Measurements from ENCODE around the gene MT1H.
A peak's percentile ranks its signal among the peaks of the same experiment; 100 is the strongest.

The MT1H gene

DNA sequence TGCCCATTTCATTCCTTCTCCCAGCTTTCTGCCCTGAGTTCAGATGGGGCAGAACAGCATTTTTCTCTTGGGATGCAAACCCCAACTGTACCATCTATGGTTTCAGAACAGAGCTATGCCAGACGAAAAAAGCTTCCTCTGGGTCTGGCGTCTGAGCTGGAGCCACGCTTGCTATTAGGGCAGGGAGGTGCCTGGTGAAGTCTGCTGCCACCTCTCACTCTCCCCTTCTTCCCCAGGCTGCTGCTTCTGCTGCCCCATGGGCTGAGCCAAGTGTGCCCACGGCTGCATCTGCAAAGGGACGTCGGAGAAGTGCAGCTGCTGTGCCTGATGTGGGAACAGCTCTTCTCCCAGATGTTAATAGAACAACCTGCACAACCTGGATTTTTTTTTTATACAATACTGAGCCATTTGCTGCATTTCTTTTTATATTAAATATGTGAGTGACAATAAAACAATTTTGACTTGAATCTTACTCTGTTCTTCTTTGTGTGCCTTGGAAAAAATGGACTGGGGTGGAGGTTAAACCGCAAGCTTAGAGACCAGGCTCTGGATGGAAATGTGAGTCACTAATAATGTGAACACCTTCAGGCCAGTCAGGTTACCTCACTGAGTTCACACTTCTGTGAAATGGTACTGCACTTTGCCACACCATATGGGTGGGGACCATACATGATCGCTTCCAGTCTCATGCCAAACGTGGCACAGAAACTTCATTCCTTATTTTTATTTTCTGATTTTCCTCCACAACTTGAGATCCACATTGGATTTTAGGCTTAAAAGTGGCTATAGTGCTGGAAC lies 32.8 kb upstream of the MT1H start:
- no peak for DNase-seq (ENCODE audit: low read depth, low spot score)

GRCh38 chr16:56637814-56638750 lies 31.5 kb upstream of the MT1H start, which contains the start of gene MT1A:
Gene MT1A, plus strand, starts transcription at chr16:56638666. Its CDS starts 73 bp downstream, at chr16:56638739.
- peak; percentile 62 for DNase-seq (ENCODE audit: low read depth, low spot score)

DNA sequence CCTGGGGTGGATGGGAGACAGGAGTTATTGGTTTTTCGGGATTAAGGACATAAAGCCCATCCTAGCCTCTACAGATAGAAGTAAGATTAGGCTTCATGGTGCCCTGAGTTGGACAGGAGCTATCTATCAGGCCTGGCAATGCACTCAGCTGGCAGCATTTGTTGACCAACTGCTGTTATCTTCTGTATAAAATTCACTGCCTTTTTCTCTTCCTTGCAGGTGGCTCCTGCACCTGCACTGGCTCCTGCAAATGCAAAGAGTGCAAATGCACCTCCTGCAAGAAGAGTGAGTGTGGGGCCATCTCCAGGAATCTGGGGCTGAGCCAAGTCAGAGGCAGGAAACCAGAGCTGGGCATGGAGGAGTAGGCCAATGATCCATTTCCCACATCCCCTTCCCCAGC lies 30.6 kb upstream of the MT1H start:
- DNase-seq (ENCODE audit: low read depth, low spot score) = no peak

- DNase-seq (ENCODE audit: low read depth, low spot score) = no peak
These were observed 29.5 kb upstream of the MT1H start for GRCh38 chr16:56640076-56640475.

GRCh38 chr16:56641166-56641565 lies 28.4 kb upstream of the MT1H start:
- DNase-seq (ENCODE audit: low read depth, low spot score) = no peak

DNA sequence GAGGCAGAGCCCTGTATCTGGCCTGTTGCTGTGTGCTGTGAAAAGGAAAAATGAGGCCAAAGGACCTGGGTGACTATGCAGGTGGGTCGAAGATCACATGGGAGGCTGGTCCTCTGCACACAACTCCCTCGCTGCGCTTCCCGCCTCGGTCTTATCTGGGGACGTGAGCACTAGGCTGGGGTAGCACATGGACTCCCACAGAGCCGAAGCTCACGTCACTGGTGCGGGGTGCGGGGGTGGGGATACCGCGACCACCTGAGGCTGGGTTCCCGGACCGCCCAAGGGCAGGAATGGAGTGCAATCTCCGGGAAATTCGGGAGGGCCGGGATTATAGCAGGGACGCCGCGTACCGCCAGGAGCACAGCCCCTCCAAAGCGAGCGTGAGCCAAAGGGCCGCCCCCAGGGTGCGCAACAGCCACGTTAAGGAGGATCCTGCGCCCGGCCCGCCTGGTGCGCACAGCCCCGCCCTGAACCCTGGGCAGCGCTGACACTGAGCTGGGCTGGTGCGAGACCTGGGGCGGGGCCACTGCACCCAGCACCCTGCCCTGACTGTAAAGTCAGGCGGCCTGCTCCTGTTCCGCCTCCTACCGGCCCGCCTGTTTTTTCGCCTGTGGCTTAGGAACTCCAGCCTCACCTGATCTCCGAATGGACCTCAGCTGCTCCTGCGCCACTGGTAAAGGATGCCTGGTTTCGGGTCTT lies 26.4 kb upstream of the MT1H start:
- peak; percentile 40 for DNase-seq (ENCODE audit: low read depth, low spot score)

DNA sequence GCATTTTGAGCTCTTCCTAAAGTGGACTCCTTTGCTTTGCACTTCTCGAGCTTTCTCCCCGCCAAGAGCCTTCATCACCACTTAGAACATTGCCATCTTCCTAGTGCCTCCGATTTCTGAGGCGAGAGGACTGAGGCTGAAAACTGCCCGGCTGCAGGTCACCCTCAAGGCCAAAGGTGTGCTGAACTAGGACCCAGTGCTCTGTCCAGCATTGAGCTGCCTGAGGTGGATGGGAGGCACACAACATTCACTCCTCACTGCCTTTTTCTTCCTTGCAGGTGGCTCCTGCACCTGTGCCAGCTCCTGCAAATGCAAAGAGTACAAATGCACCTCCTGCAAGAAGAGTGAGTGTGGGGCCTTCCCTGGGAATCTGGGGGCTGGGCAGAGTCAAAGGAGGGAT lies 25.8 kb upstream of the MT1H start:
- DNase-seq (ENCODE audit: low read depth, low spot score) = no peak

- no peak for DNase-seq (ENCODE audit: low read depth, low spot score)
These were observed 24.3 kb upstream of the MT1H start for GRCh38 chr16:56645311-56645710.

GRCh38 chr16:56645838-56646237 lies 23.8 kb upstream of the MT1H start:
- no peak for DNase-seq (ENCODE audit: low read depth, low spot score)

DNA sequence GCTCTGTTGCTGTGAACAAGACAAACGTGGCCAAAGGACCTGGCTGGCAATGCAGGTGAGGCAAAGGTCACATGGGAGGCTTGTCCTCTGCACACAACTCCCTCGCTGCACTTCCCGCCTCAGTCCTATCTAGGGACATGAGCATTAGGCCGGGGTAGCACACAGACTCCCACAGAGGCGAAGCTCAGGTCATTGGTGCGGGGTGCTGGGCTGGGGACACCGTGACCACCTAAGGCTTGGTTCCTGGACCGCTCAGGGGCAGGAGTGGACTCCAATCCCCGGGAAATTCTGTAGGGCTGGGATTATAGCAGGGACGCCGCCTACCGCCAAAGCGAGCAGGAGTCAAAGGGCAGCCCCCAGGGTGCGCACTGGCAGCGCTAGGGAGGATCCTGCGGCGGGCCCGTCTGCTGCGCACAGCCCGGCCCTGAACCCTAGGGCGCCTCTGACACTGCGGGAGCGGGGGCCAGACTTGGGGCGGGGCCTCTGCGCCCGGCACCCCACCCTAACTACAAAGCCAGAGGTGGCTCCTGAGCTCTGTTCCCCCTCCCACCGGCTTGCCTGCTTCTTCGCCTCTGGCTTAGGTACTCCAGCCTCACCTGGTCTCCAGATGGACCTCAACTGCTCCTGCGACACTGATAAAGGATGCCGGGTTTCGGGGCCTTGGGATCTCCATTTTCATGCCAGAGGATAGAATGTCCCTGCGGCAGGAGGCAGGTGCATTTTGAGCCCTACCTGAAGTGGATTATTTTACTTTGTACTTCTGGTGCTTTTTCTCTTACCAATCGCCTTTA lies 21.8 kb upstream of the MT1H start:
- DNase-seq (ENCODE audit: low read depth, low spot score) = no peak

GRCh38 chr16:56649271-56649670 lies 20.3 kb upstream of the MT1H start:
- no peak for DNase-seq (ENCODE audit: low read depth, low spot score)

DNA sequence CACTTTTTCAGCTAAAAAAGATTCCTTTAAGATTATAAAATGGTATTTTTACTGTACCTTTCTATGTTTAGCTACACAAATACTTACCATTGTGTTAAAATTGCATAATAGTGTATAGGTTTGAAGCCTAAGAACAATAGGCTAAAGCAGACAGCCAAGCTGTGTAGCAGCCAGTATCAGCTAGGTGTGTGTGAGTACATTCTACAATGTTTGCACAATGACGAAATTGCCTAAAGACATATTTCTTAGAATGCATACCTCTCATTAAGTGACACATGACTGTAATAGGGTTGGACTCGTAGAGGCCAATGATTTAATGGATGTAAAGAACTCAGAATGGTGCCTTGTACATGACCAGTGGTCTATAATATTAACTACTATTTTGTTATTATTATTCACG lies 19.8 kb upstream of the MT1H start:
- no peak for DNase-seq (ENCODE audit: low read depth, low spot score)

DNA sequence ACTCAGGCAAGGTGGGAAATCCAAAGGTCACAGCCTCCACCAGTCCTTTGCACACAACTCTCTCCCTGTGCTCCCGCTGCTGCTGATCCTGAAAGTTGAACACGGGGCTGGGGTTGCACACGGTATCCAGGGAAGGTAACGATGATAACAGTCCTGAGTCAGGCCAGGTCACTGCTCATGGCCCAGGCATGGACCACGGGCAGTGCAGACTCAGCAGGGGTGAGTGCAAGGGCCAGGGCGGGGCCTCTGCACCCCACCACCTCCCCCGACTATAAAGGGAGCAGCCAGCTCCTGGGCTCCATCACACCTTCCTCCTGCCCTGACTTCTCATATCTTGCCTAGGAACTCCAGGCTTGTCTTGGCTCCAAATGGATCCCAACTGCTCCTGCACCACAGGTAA lies 18.0 kb upstream of the MT1H start, which contains the start of gene MT1B:
MT1B (plus strand) TSS at position 301 of the 400 bp plus-strand sequence; CDS start at position 369, 68 bp downstream.
- no peak for DNase-seq (ENCODE audit: low read depth, low spot score)

DNA sequence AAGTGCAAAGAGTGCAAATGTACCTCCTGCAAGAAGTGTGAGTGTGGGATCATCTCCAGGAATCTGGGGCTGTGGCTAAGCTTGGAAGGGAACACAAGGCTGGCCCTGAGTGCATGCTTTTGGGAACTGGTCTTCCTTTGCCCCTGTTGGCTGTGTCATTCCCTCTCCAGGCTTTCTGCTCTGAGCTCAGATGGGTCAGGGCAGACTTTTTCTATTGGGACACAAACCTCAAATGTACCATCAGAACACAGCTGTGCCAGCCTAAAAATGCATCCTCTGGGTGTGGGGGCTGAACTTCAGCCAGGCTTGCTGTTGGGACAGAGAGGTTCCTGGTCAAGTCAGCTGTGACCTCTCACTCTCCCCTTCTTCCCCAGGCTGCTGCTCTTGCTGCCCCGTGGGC lies 17.0 kb upstream of the MT1H start:
- DNase-seq (ENCODE audit: low read depth, low spot score) = no peak

DNA sequence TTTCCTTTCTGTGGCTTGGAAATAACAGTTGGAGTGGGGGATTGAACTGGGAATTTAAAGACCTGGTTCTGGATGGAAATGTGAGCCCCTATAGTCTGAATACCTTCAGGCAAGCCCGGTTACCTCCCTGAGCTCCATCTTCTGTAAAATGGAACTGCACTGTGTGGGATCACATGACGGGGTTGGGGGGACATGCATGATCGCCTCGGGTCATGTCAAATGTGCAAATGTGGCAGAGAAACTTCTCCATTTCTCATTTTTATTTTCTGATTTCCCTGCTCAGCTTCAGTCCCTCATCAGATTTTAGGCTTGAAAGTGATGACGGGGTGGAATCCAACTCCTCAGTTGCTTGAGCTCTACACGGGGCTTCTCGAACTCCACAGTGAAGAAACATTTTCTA lies 16.4 kb upstream of the MT1H start:
- no peak for DNase-seq (ENCODE audit: low read depth, low spot score)

GRCh38 chr16:56657555-56658326 lies 11.9 kb upstream of the MT1H start, which contains the start of gene MT1F:
Gene MT1F, plus strand, starts transcription at chr16:56657959. Its CDS starts 100 bp downstream, at chr16:56658059.
- DNase-seq (ENCODE audit: low read depth, low spot score) = peak; percentile 50

DNA sequence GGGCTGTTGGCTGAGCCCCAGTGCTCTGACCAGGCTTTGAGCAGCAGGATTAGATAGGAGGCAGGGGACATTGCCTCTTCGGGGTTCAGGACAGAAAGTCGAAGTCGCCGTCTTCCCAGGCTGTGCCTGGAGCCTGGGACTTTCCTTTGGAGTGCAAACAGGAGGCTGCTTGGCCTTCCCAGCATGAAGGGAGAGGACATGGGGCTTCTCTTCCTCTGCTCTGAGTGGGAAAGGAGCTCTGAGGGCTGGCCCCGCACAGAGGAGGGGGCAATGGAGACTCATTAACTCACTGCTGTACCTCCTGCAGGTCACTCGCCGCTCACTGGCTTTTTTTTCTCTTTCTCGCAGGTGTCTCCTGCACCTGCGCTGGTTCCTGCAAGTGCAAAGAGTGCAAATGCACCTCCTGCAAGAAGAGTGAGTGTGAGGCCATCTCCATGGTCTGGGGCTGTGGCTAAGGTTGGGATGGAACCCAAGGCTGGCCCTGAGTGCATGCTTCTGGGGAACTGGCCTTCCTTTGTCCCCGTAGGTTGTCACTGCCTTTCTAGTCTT lies 11.2 kb upstream of the MT1H start:
- no peak for DNase-seq (ENCODE audit: low read depth, low spot score)

DNA sequence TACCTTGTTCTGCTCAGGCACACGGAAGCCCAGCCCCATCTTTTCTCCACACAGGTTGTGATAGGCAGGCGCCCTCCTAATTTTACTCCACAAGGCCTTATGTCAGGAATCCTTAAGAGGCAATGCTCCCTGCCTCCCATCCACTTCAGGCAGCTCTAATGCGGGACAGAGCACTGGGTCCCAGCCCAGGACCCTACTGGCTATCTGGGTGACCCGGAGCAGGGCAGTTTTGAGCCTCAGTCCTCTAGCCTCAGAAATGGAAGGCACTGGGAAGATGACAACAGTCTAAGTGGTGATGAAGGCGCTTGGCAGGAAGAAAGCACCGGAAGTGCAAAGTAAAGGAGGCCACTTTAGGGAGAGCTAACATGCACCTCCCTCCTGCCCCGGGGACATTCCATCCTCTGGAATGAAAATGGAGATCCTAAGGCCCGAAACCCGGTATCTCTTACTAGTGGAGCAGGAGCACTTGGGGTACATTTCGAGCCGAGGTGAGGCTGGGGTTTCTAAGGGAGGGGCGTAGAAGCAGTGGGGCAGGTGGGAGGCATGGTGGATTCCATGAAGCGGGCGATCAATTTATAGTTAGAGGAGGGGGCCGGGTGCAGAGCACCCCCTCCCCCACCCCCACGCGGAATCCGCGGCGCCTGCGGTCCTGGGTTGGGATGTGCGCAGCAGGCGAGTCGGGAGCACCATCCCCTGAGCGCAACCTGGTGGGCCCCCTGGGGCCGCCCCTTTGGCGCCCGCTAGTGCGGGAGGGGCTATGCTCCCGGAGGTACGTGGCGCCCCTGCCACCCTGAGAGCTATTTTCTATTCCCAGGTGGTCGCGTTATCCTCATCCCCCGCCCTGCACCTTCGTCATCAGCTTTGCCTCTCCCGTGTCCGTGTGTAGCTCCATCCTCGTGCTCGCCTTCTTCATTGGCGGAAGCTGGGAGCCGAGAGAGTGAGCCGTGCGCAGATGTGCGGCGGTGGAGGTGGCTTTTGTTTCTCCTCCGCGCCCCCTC lies 7.0 kb upstream of the MT1H start:
- DNase-seq (ENCODE audit: low read depth, low spot score) = no peak

- no peak for DNase-seq (ENCODE audit: low read depth, low spot score)
These were observed 5.1 kb upstream of the MT1H start for GRCh38 chr16:56664506-56664905.
